HuH-7 (cell line): ENCODE measurements around the gene HOXD3.

Source experiments
- DNase-seq: peaks from one replicate; pipeline ENCODE4 v3.0.0; 2011; ENCODE audit warnings: low spot score

Gene HOXD3

DNA sequence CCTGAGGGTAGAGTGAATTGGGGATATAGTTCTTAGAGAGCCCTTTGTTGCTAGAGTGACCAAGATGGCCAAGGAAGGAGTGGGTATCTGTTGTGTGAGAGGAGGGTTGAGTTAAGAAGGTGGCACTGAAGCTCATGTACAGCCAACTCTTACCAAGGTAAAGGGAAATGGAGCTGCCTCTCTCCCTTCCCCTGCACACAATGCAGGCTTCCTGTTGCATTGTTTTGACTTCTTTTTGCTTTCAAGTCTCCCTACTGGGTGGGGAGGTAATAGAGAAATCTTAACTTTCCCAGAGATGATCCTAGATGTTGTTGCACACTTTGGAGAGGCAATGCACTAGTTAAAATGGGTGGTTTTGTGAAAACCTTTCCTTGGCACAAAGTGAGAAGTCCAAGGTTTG is 55.2 kb downstream of the HOXD3 start:
- no peak for DNase-seq

DNA sequence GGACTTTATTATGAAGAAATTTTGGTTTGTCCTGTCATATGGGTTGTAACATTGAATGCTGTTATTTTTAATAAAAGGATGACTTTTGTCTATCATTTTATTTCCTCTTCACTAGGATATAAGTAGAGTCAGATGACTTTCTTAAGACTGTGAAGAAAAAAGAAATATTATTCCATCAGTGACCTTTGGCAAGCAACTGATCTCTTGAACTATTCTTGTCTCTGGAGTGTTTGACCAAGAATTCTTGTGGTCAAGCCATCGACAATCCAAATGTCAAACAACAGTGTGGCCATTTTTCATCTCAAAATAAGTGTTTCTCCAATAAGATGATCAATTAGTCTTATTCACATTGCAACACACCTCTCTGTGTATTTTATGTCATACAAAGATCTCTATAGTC is 56.3 kb downstream of the HOXD3 start:
- DNase-seq, result no peak
